Measurements from ENCODE around the gene KDM4E. TPM values are rescaled to one million over a fixed set of nuclear protein-coding genes. Genes with fewer than 3 reads are reported as not detected.

The KDM4E gene
- total and polyA plus RNA-seq, 8 donors: 0.23 to 0.37 (median 0.28) TPM; not detected in 2

- DNase-seq: no peak
- intact Hi-C loops (cut with DNase I): no loop called here
- Histone ChIP-seq H3K27me3 (no peaks in the 10 kb centered on the region), H3K36me3 (peaks cover 0 to 7% of the 10 kb centered on the region in 2 donors), H3K27ac (no peak overlapping the region), H3K4me3 (no peak overlapping the region), H3K9me3 (no peaks in the 10 kb centered on the region), H3K4me1 (no peaks in the 10 kb centered on the region)
- no peak for ATAC-seq
- no peak for TF ChIP-seq CTCF (IDR thresholded peaks at IDR 0.05)
Measured at GRCh38 chr11:94997437-94997836, 27.6 kb upstream of the KDM4E start.

GRCh38 chr11:94998285-94998684 is 26.8 kb upstream of the KDM4E start:
- H3K9me3 ChIP-seq: no peaks in the 10 kb centered on the region
- ATAC-seq: no peak
- DNase-seq: no peak
- H3K27me3 ChIP-seq: no peaks in the 10 kb centered on the region
- H3K4me1 ChIP-seq: no peaks in the 10 kb centered on the region
- intact Hi-C loops (cut with DNase I): no loop called here
- H3K36me3 ChIP-seq: peaks cover 0 to 7% of the 10 kb centered on the region in 2 donors
- TF ChIP-seq CTCF (IDR thresholded peaks at IDR 0.05): no peak
- H3K27ac ChIP-seq: no peak overlapping the region
- H3K4me3 ChIP-seq: no peak overlapping the region

- Histone ChIP-seq H3K4me3 (no peak overlapping the region), H3K27ac (no peak overlapping the region), H3K27me3 (no peaks in the 10 kb centered on the region), H3K36me3 (no peaks in the 10 kb centered on the region), H3K4me1 (no peaks in the 10 kb centered on the region), H3K9me3 (peaks cover 0 to 3% of the 10 kb centered on the region in 2 donors)
- intact Hi-C loops (cut with DNase I): no loop called here
- no peak for ATAC-seq
- no peak for DNase-seq
- TF ChIP-seq CTCF (IDR thresholded peaks at IDR 0.05): no peak
Measured at GRCh38 chr11:95003716-95004115, 21.3 kb upstream of the KDM4E start.

- DNase-seq: no peak
- intact Hi-C loops (cut with DNase I): no loop called here
Measured at GRCh38 chr11:95005642-95006041, 19.4 kb upstream of the KDM4E start.

GRCh38 chr11:95011376-95011775 is 13.7 kb upstream of the KDM4E start:
- Histone ChIP-seq H3K27ac (no peak overlapping the region), H3K27me3 (no peaks in the 10 kb centered on the region), H3K4me1 (no peaks in the 10 kb centered on the region), H3K36me3 (no peaks in the 10 kb centered on the region), H3K9me3 (peaks cover 0 to 3% of the 10 kb centered on the region in 2 donors), H3K4me3 (no peak overlapping the region)
- TF ChIP-seq CTCF (IDR thresholded peaks at IDR 0.05): no peak
- intact Hi-C loops (cut with DNase I): no loop called here
- ATAC-seq (no peak), DNase-seq (no peak)

More at GRCh38 chr11:95005642-95006041, 19.4 kb upstream of the KDM4E start:
- Histone ChIP-seq H3K27ac (no peak overlapping the region), H3K9me3 (peaks cover 0 to 3% of the 10 kb centered on the region in 2 donors), H3K36me3 (no peaks in the 10 kb centered on the region), H3K4me1 (no peaks in the 10 kb centered on the region), H3K27me3 (no peaks in the 10 kb centered on the region), H3K4me3 (no peak overlapping the region)
- ATAC-seq: no peak
- no peak for TF ChIP-seq CTCF (IDR thresholded peaks at IDR 0.05)

Measured in left lung (tissue), 10 donors.